Testis (tissue), 3 donors: ENCODE measurements around the gene MPRIP. TPM values are rescaled to one million over a fixed set of nuclear protein-coding genes. Genes with fewer than 3 reads are reported as not detected.

Source experiments
- DNase-seq: peaks from one replicate; pipeline ENCODE4 v3.0.0-alpha.2; 2019
- H3K27ac ChIP-seq, 2 donors: fragments of 200-600 bp; sonication (generic); one replicate each; pipeline ENCODE4 v1.5.1; 2019
- H3K27me3 ChIP-seq: fragments of 200-600 bp; sonication (generic); one replicate; pipeline ENCODE4 v1.5.1; 2019
- H3K36me3 ChIP-seq: fragments of 200-600 bp; sonication (generic); one replicate; pipeline ENCODE4 v1.5.1; 2017; ENCODE audit warnings: low read depth; ENCODE audit errors: missing control alignments
- H3K4me1 ChIP-seq: fragments of 200-600 bp; sonication (generic); one replicate; pipeline ENCODE4 v1.5.1; 2019
- H3K4me3 ChIP-seq, 2 donors: fragments of 200-600 bp; sonication (generic); one replicate each; pipeline ENCODE4 v1.5.1; 2017 to 2019
- H3K9me3 ChIP-seq: fragments of 200-600 bp; sonication (generic); one replicate; pipeline ENCODE4 v1.5.1; 2017
- POLR2A ChIP-seq: fragments of 450-650 bp; IDR thresholded peaks from one replicate; pipeline ENCODE4 v1.6.1; 2017; ENCODE audit warnings: antibody characterized with exemption, mild to moderate bottlenecking, moderate library complexity
- WGBS, 2 donors: methylation state at CpG; one replicate each; pipeline ENCODE4 v1.1.5; 2018; 5-methylcytosine and 5-hydroxymethylcytosine counted together
- intact Hi-C: fragments of 100-400 bp; cut with DNase I; formaldehyde crosslinking; loops from one replicate; pipeline ENCODE4 v1.15.1; 2023; ENCODE audit warnings: low total_unique reads
- polyA plus RNA-seq: library from polyadenylated mRNA; stranded (reverse); fragments of 350-450 nt; fragmentation: Illumina TruSeq; extraction: RNeasy Lipid Tissue Mini Kit (QIAGEN cat#74804); gene quantifications from one replicate; pipeline ENCODE4 v1.2.3, GENCODE V29; 2014; ENCODE audit warnings: low read depth, low replicate concordance; ENCODE audit not compliant: insufficient read depth
- total RNA-seq, 2 donors: library from RNA; depleted of rRNA; stranded (reverse); fragments of >200 nt; gene quantifications; one replicate each; pipeline ENCODE4 v1.2.3, GENCODE V29; 2016
- TF ChIP-seq, protein P1 (sequence below), 3 experiments: fragments of 450-650 bp in 2 of 3; fragments of 200-600 bp in 1 of 3; sonication (generic) in 1 of 3; IDR thresholded peaks; one replicate each; pipeline ENCODE4 v1.5.1; 2016 to 2019; ENCODE audit warnings: antibody characterized with exemption in 3 of 3, mild to moderate bottlenecking in 2 of 3, moderate library complexity in 1 of 3

MPRIP gene
- total and polyA plus RNA-seq, 3 donors from 2014 or later: 191 to 337 (median 304) TPM

DNA sequence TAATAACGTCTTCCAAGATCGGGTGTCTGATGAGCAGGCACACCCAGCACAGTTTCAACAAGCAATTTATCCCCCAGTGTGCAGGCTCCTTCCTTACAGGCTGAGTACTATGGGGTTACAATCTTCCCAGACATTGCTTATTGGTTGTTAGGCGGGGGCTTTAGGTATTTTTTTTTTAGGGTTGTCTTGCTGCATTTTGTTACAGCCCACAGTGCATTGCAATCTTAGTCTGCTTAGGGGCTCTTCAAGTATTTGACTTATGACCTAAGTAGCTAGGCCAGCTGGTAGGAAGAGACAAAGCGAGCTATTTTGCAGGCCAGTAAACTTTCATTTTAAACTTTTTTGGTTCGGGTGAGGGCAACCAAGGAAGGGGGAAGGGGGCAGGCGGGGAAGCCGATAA lies 158.1 kb downstream of the MPRIP start:
- Histone ChIP-seq H3K4me3 (no peak overlapping the region), H3K27me3 (no peaks in the 10 kb centered on the region), H3K9me3 (no peaks in the 10 kb centered on the region), H3K27ac (peak overlapping the region; percentile 1 to 75), H3K4me1 (peaks cover 38% of the 10 kb centered on the region), H3K36me3 (no peaks in the 10 kb centered on the region)
- no peak for TF ChIP-seq POLR2A
- TF ChIP-seq, protein P1, sequence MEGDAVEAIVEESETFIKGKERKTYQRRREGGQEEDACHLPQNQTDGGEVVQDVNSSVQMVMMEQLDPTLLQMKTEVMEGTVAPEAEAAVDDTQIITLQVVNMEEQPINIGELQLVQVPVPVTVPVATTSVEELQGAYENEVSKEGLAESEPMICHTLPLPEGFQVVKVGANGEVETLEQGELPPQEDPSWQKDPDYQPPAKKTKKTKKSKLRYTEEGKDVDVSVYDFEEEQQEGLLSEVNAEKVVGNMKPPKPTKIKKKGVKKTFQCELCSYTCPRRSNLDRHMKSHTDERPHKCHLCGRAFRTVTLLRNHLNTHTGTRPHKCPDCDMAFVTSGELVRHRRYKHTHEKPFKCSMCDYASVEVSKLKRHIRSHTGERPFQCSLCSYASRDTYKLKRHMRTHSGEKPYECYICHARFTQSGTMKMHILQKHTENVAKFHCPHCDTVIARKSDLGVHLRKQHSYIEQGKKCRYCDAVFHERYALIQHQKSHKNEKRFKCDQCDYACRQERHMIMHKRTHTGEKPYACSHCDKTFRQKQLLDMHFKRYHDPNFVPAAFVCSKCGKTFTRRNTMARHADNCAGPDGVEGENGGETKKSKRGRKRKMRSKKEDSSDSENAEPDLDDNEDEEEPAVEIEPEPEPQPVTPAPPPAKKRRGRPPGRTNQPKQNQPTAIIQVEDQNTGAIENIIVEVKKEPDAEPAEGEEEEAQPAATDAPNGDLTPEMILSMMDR (IDR thresholded peaks at IDR 0.05): no peak
- DNase-seq: no peak
- 46 to 55% methylated on average over 7 of the region's 7 CpGs for WGBS, 2 donors
- intact Hi-C loops: no loop called here

DNA sequence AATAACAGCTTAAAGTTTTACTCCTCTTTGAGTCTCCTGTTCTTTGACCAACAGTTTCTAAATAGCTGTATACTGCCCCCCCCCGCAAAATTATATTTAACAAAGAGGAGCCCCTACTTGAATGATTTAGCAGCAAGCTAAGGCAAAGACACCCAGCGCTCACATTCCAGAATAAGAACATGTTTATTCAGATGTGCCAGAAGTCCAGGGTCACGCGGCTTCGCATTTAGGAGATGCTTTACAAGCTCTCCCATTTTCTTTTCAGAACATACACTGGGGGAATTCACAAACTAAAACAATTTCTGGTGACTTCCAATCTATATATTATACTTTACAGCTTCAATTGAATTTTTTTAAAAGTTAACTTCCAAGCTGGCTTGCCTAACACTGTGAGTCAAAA lies 158.6 kb downstream of the MPRIP start:
- Histone ChIP-seq H3K36me3 (no peaks in the 10 kb centered on the region), H3K4me1 (peaks cover 38% of the 10 kb centered on the region), H3K9me3 (no peaks in the 10 kb centered on the region), H3K27me3 (no peaks in the 10 kb centered on the region), H3K27ac (peak overlapping the region; percentile 74 to 75), H3K4me3 (no peak overlapping the region)
- peak; percentile 82 for DNase-seq
- no peak for TF ChIP-seq POLR2A
- TF ChIP-seq, protein P1 (IDR thresholded peaks at IDR 0.05): no peak
- WGBS, 2 donors: 45 to 51% methylated on average over 5 of the region's 5 CpGs
- intact Hi-C loops: no loop called here

DNA sequence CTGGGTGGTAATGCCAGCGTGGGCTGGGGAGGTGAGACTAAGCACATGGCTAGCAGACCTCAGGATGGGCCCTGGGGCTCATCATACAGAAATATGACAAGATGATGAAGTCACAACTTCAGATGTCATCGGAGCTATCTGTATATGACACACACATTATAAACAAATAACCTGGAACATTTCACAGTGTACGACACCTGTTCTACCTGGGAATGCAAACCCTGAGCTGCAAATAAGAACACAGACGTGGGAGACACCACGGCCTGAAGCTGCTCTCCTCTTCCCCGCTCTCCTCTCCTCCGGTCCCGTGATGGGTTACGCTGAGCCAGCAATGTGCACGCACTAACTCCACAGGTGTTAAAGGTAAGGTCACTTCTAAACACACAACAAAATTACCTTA lies 159.0 kb downstream of the MPRIP start:
- H3K36me3 ChIP-seq: no peaks in the 10 kb centered on the region
- no peak overlapping the region for H3K4me3 ChIP-seq
- TF ChIP-seq, protein P1 (IDR thresholded peaks at IDR 0.05): no peak
- H3K4me1 ChIP-seq: peaks cover 38% of the 10 kb centered on the region
- DNase-seq: no peak
- H3K27ac ChIP-seq: peak overlapping the region; percentile 74 to 75
- intact Hi-C loops: no loop called here
- no peaks in the 10 kb centered on the region for H3K9me3 ChIP-seq
- no peaks in the 10 kb centered on the region for H3K27me3 ChIP-seq
- 80 to 83% methylated on average over 10 of the region's 10 CpGs for WGBS, 2 donors

DNA sequence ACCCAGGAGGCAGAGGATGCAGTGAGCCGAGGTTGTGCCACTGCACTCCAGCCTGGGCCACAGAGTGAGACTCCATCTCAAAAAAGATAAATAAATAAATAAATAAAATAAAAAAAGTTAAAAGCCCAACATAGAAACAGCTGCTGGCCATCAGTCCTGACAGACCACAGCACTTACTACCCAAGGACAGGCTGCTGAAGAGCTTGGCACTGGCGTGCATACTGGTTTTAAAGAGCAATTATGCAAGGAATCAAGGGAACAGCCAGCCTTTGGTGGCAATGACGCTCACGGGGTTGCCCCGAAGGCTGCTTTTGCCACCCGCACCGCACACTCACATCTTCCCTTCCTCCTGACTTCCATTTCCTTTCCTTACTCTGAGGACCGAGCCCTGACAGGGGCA lies 159.7 kb downstream of the MPRIP start:
- WGBS, 2 donors: 74 to 82% methylated on average over 8 of the region's 8 CpGs
- Histone ChIP-seq H3K27ac (peak overlapping the region; percentile 74 to 75), H3K9me3 (no peaks in the 10 kb centered on the region), H3K4me1 (peaks cover 38% of the 10 kb centered on the region), H3K36me3 (no peaks in the 10 kb centered on the region), H3K27me3 (no peaks in the 10 kb centered on the region), H3K4me3 (no peak overlapping the region)
- DNase-seq: no peak
- TF ChIP-seq POLR2A: no peak
- TF ChIP-seq, protein P1 (IDR thresholded peaks at IDR 0.05): no peak
- intact Hi-C loops: no loop called here

DNA sequence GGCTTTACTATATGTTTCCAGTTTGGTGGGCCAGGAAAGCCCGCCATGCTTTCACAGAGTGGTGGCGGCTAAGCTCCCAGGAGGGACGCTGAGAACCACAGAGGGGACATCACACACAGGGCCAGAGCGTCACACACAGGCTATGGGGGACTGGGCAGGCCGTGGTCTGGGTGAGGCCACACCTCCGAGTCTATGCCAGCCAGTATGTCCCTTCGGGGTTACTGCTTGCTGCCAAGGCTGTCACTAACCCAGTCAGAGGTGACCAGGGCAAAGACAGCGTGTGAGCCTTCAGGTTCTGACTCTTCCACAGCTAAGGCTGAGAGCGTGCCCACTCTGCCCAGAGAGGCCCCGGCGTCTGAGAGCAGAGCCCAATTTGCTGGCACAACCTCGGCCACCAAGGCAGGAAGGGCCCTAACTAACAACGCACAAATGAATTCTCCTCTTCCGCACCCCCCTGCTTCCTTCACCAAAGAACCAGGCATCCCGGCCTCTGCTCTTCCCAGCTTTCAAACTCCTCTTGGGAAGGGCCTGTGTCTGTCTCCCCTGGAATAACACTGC lies 161.0 kb downstream of the MPRIP start:
- intact Hi-C loops: no loop called here
- Histone ChIP-seq H3K27me3 (no peaks in the 10 kb centered on the region), H3K4me3 (no peak overlapping the region), H3K9me3 (no peaks in the 10 kb centered on the region), H3K27ac (peak overlapping the region; percentile 22 to 95), H3K36me3 (no peaks in the 10 kb centered on the region), H3K4me1 (peaks cover 38% of the 10 kb centered on the region)
- TF ChIP-seq, protein P1 (IDR thresholded peaks at IDR 0.05): no peak
- no peak for TF ChIP-seq POLR2A
- DNase-seq: no peak
- 83 to 90% methylated on average over 15 of the region's 15 CpGs for WGBS, 2 donors
